Adrenal gland (tissue), 12 donors: ENCODE results near the gene EIF1AD. TPM values are rescaled to one million over a fixed set of nuclear protein-coding genes. Genes with fewer than 3 reads are reported as not detected.

Source experiments
- DNase-seq, 7 donors: peaks; one replicate each; pipeline ENCODE4 v3.0.0-alpha.2; 2019 to 2020
- H3K27ac ChIP-seq, 5 donors: fragments of 200-600 bp; sonication (generic) in 4 of 5; 1 replicate in 3 of 5; 2 replicates in 2 of 5; pipeline versions ENCODE4 v1.5.1 to v1.8.0; 2016 to 2020; ENCODE audit warnings: mild to moderate bottlenecking in 1 of 5
- H3K27me3 ChIP-seq: fragments of 200-600 bp; 2 replicates; pipeline ENCODE4 v1.8.0; 2021
- H3K36me3 ChIP-seq, 2 donors: fragments of 200-600 bp; replicated peaks in 1 of 2; 1 replicate in 1 of 2; 2 replicates in 1 of 2; pipeline versions ENCODE4 v1.5.1 to v1.8.0; 2018 to 2022
- H3K4me1 ChIP-seq, 2 donors: fragments of 200-600 bp; replicated peaks in 1 of 2; 1 replicate in 1 of 2; 2 replicates in 1 of 2; pipeline versions ENCODE4 v1.5.1 to v1.8.0; 2018 to 2021
- H3K4me3 ChIP-seq, 4 donors: fragments of 200-600 bp; sonication (generic) in 3 of 4; one replicate each; pipeline ENCODE4 v1.5.1; 2016 to 2018
- H3K9me3 ChIP-seq, 3 donors: fragments of 200-600 bp; sonication (generic) in 1 of 3; replicated peaks in 1 of 3; 1 replicate in 2 of 3; 2 replicates in 1 of 3; pipeline versions ENCODE4 v1.5.1 to v1.8.0; 2016 to 2021
- POLR2A ChIP-seq, 2 donors: fragments of 450-650 bp; IDR thresholded peaks; one replicate each; pipeline ENCODE4 v1.6.1; 2017; ENCODE audit warnings: antibody characterized with exemption in 2 of 2, mild to moderate bottlenecking in 2 of 2, moderate library complexity in 1 of 2
- WGBS, 4 donors: extraction: QIAGEN DNeasy Blood & Tissue Kit in 2 of 4; methylation state at CpG; one replicate each; pipeline versions ENCODE4 v1.1.5 to v1.1.7; 2013 to 2017; 5-methylcytosine and 5-hydroxymethylcytosine counted together
- intact Hi-C, 2 donors: fragments of 100-400 bp; cut with DNase I; formaldehyde crosslinking; loops; one replicate each; pipeline versions ENCODE4 v1.14.1 to v1.15.0; 2022 to 2023
- polyA plus RNA-seq, 3 donors: library from polyadenylated mRNA; stranded (reverse); fragments of 200-250 nt in 2 of 3; fragments of 350-450 nt in 1 of 3; fragmentation: Illumina TruSeq in 1 of 3; extraction: RNeasy Lipid Tissue Mini Kit (QIAGEN cat#74804) in 1 of 3; gene quantifications; one replicate each; pipeline ENCODE4 v1.2.3, GENCODE V29; 2013 to 2014
- total RNA-seq, 9 donors: library from RNA; depleted of rRNA in 4 of 9; stranded (reverse); fragments of >200 nt in 4 of 9; fragments of 120-200 nt in 1 of 9; fragmentation: NEBNext Ultra II Directional in 1 of 9; extraction: Animal tissue kit (Norgen Biotek cat#: 25700) in 1 of 9; gene quantifications; one replicate each; pipeline versions ENCODE4 v1.1.0 to v1.2.4, GENCODE V29; 2013 to 2023
- TF ChIP-seq, protein P1 (sequence below), 6 experiments: fragments of 450-650 bp in 4 of 6; fragments of 200-600 bp in 2 of 6; sonication (generic) in 1 of 6; IDR thresholded peaks; 1 replicate in 5 of 6; 2 replicates in 1 of 6; pipeline versions ENCODE4 v1.5.1 to v1.8.0; 2016 to 2021; ENCODE audit warnings: antibody characterized with exemption in 6 of 6, mild to moderate bottlenecking in 2 of 6, moderate library complexity in 1 of 6
- donor health status: healthy with polysubstance abuse.
- donor health status: Bipolar disorder and iron deficiency.
- donor health status: DM: yes; HTN: yes; CAD: no.
- donor health status: DM: no; HTN: no; CAD: no.
- donor health status: DM: no; HTN: no; CAD: no.
- donor health status: DM: yes; HTN: yes; CAD: no.

EIF1AD gene
- total and polyA plus RNA-seq, 12 donors: 15.5 to 49.0 (median 29.6) TPM

DNA sequence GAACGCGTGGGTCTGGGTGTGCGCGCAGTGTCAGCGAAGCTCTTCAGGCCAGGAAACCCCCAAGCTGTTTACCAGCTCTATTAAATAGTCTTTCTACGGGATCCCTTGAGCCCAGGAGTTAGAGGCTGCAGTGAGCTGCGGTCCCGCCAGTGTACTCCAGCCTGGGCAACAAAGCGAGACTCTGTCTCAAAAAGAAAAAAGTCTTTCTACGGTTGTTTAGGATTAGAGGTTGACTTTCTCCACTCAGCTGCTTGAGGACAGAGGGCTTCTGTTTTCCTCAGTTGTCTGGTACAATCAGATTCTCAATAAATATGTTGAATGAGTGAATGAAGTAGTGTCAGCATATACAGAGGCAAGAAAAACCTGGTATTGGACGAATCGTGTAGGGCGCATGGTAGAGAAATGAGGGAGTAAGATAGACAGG lies 39.8 kb downstream of the EIF1AD start:
- Histone ChIP-seq H3K27me3 (no peaks in the 10 kb centered on the region), H3K4me1 (peaks cover 16 to 21% of the 10 kb centered on the region in 2 donors), H3K4me3 (peak overlapping the region in 2 of 4 donors; percentile 95 to 100), H3K36me3 (peaks cover 0 to 33% of the 10 kb centered on the region in 2 donors), H3K27ac (peak overlapping the region in 3 of 5 donors; percentile 81 to 88 (median 84)), H3K9me3 (no peaks in the 10 kb centered on the region)
- intact Hi-C loops: loop anchor here (5.0 kb wide), 2 partner anchors 75 to 80 kb away; partner anchors contain the start of gene FIBP (in 1 of the 2)
- DNase-seq: no peak
- no peak for TF ChIP-seq POLR2A (IDR thresholded peaks at IDR 0.05)
- TF ChIP-seq, protein P1, sequence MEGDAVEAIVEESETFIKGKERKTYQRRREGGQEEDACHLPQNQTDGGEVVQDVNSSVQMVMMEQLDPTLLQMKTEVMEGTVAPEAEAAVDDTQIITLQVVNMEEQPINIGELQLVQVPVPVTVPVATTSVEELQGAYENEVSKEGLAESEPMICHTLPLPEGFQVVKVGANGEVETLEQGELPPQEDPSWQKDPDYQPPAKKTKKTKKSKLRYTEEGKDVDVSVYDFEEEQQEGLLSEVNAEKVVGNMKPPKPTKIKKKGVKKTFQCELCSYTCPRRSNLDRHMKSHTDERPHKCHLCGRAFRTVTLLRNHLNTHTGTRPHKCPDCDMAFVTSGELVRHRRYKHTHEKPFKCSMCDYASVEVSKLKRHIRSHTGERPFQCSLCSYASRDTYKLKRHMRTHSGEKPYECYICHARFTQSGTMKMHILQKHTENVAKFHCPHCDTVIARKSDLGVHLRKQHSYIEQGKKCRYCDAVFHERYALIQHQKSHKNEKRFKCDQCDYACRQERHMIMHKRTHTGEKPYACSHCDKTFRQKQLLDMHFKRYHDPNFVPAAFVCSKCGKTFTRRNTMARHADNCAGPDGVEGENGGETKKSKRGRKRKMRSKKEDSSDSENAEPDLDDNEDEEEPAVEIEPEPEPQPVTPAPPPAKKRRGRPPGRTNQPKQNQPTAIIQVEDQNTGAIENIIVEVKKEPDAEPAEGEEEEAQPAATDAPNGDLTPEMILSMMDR (IDR thresholded peaks at IDR 0.05): no peak
- WGBS, 4 donors: 3 to 7% (median 5%) methylated on average over 8 to 13 of the region's 13 CpGs

DNA sequence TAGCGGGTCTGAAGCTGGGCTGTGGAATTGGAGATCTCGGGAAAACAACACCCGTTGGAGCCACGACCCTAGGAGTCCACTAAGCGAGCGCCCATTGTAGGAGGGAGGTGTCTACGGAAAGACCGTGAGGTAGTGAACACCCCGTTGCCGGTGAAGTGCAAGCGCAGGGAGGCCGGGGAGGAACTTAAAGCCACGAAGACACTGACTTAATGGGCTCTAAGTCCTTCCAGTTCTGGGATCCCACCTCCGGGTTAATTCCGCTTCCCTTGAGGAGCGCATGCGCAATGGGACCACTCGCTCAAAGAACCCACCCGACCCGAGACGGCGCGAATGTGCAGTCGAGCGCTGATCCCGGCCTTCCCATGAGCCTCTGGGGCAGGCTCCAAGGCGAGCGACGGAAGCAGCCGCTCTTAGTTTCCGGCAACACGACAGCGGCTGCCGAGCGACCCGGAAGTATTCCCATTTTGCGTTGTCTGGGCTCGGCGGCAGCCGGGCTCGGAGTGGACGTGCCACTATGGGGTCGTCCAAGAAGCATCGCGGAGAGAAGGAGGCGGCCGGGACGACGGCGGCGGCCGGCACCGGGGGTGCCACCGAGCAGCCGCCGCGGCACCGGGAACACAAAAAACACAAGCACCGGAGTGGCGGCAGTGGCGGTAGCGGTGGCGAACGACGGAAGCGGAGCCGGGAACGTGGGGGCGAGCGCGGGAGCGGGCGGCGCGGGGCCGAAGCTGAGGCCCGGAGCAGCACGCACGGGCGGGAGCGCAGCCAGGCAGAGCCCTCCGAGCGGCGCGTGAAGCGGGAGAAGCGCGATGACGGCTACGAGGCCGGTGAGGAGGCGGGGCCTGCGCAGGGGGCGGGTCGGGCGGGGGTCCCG lies 40.5 kb downstream of the EIF1AD start, which contains the start of gene SART1:
Gene SART1, plus strand, starts transcription at position 468 of the 874 bp plus-strand sequence. Its CDS starts 47 bp downstream, at position 515.
- H3K27me3 ChIP-seq: no peaks in the 10 kb centered on the region
- H3K4me3 ChIP-seq: peak within 1 kb of the TSS; percentile 91 to 100 (median 93)
- peak; percentile 95 to 99 (median 97) for DNase-seq
- peaks cover 0 to 27% of the 10 kb centered on the region in 2 donors for H3K36me3 ChIP-seq
- 0 to 1% (median 0%) methylated on average over 38 to 97 of the region's 97 CpGs for WGBS, 4 donors
- intact Hi-C loops: loop anchor here (5.0 kb wide), 2 partner anchors 74 to 79 kb away; partner anchors contain the start of gene FIBP (in 1 of the 2)
- H3K27ac ChIP-seq: peak within 1 kb of the TSS; percentile 57 to 88 (median 82)
- H3K4me1 ChIP-seq: peaks cover 16 to 21% of the 10 kb centered on the region in 2 donors
- TF ChIP-seq, protein P1 (IDR thresholded peaks at IDR 0.05): peak in 1 of 6 experiments; percentile 11
- TF ChIP-seq POLR2A (IDR thresholded peaks at IDR 0.05): peak; percentile 54 to 68
- no peaks in the 10 kb centered on the region for H3K9me3 ChIP-seq

DNA sequence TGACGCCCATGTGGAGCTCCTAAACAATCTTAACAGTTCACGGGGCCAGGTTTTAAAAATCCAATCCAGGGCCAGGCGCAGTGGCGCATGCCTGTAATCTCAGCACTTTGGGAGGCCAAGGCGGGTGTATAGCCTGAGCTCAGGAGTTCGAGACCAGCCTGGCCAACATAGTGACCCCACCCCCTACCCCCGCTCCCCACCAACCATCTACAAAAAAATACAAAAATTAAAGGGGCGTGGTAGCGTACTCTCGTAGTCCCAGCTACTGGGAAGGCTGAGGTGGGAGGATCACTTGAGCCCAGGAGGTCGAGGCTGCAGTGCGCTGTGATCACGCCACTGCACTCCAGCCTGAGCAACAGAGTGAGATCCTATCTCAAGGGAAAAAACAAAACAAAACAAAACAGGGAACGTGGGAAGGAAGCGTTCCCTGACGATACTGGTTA lies 41.1 kb downstream of the EIF1AD start:
- WGBS, 4 donors: 45 to 53% (median 48%) methylated on average over 16 of the region's 16 CpGs
- H3K4me1 ChIP-seq: peaks cover 16 to 21% of the 10 kb centered on the region in 2 donors
- H3K36me3 ChIP-seq: peaks cover 0 to 20% of the 10 kb centered on the region in 2 donors
- TF ChIP-seq POLR2A (IDR thresholded peaks at IDR 0.05): no peak
- TF ChIP-seq, protein P1 (IDR thresholded peaks at IDR 0.05): no peak
- H3K9me3 ChIP-seq: no peaks in the 10 kb centered on the region
- H3K27me3 ChIP-seq: no peaks in the 10 kb centered on the region
- intact Hi-C loops: loop anchor here (5.0 kb wide), 2 partner anchors 74 to 79 kb away; partner anchors contain the start of gene FIBP (in 1 of the 2)
- no peak for DNase-seq
- peak overlapping the region; percentile 39 to 100 (median 93) for H3K4me3 ChIP-seq
- peak overlapping the region; percentile 57 to 88 (median 82) for H3K27ac ChIP-seq
